GM12874 (cell line): ENCODE results near the gene SORCS2.

Experiments
- TF ChIP-seq, protein P1 (sequence below): IDR thresholded peaks from 2 replicates; pipeline ENCODE4 v1.5.1; 2011; ENCODE audit warnings: low read depth, mild to moderate bottlenecking, control low read depth, low read length, moderate library complexity; ENCODE audit not compliant: insufficient read depth

Gene SORCS2

DNA sequence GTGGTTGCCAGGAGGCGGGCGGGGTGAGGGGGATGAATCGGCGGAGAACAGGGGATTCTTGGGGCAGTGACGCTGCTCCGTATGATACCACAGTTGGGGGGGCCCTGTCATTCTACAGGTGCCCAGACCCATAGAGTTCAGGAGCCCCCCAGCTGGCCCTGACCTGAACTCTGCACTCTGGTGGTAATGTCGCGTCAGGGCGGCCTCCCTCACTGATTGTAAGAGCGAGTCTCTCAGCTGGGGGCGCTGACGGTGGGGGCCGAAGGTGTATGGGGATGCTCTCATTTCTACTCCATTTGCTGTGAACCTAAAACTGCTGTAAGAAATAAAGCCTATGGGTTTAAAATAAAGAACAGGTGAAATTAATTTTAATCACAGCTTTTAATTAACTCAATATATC, 334.2 kb downstream of the SORCS2 start:
- TF ChIP-seq, protein P1, sequence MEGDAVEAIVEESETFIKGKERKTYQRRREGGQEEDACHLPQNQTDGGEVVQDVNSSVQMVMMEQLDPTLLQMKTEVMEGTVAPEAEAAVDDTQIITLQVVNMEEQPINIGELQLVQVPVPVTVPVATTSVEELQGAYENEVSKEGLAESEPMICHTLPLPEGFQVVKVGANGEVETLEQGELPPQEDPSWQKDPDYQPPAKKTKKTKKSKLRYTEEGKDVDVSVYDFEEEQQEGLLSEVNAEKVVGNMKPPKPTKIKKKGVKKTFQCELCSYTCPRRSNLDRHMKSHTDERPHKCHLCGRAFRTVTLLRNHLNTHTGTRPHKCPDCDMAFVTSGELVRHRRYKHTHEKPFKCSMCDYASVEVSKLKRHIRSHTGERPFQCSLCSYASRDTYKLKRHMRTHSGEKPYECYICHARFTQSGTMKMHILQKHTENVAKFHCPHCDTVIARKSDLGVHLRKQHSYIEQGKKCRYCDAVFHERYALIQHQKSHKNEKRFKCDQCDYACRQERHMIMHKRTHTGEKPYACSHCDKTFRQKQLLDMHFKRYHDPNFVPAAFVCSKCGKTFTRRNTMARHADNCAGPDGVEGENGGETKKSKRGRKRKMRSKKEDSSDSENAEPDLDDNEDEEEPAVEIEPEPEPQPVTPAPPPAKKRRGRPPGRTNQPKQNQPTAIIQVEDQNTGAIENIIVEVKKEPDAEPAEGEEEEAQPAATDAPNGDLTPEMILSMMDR: no peak

DNA sequence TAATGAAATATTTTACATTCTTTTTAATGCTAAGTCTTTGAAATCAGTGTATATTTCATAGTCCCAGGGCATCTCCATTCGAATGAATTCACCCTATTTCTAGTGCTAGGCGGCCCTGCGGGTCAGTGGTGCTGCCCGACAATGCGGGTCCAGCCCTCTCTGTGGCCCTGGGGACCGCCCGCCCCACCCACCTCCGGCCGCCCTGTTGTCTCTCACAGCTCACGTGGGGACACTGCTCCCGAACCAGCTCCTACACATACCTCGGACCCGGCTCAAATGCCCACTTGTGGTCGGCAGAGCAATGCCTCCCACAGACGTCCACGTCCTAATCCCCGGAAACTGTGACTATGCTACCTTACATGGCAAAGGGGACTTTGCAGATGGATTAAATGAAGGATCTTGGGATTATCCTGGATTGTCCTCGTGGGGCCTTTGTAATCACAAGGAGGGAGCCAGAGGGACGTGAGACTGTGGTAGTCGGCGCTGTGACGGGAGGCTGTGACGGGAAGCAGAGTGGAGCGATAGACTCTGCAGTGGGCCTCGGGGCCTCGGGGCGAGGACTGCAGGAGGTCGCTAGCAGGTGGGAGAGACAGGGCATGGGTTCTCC, 334.7 kb downstream of the SORCS2 start:
- TF ChIP-seq, protein P1: no peak

DNA sequence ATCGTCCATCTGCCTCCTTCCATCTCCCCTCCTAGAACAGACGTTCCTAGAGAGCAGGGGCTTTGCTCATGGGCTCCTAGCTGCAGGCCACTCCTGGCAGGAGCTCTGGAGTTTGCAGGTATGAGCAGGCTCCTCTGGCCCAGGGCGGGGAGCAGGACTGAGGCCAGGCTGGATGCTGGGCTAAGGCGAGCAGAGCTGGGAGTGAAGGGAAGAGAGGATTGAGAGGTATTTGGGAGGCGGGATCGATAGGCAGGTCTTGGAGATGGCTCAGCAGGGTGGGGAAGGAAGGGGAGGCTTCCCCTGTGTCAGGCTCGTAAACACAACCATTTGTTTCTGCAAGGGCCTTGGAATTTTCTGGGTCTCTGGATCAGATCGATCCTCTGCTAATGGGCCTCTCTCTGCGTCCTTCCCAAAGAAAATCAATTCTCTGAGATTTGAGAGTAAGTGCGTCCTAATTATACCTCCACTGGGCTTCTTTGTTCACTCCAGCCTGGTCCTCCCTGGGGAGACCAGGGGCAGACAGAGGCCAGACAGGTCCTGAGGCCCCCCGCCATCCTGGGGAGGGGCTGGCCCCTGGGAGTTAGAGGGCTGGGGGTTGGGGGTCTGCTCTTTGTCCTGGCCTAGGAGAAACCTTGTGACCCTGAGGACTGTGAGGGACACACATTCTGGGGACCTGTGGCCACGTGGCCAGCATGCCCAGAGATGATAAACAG, 337.2 kb downstream of the SORCS2 start:
- TF ChIP-seq, protein P1: no peak

DNA sequence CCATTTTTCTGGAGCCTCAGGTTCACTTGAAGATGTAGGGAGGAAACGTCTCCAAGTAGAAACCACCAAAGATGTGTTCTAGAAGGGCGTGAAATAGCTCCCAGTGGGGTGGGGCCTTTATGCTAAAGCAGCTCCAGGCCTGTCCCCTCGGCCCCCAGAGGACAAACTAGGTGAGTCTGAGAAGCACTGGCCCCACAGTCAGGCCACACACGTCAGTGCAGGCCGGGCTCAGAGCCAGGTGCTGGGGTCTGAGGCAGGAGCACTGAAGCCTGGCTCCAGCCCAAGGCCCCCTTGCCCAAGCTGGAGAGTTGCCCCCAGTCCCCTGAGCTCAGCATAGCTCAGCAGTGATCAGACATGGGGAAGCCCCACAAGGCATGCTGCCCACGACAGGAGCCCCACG, 337.7 kb downstream of the SORCS2 start:
- TF ChIP-seq, protein P1: no peak

DNA sequence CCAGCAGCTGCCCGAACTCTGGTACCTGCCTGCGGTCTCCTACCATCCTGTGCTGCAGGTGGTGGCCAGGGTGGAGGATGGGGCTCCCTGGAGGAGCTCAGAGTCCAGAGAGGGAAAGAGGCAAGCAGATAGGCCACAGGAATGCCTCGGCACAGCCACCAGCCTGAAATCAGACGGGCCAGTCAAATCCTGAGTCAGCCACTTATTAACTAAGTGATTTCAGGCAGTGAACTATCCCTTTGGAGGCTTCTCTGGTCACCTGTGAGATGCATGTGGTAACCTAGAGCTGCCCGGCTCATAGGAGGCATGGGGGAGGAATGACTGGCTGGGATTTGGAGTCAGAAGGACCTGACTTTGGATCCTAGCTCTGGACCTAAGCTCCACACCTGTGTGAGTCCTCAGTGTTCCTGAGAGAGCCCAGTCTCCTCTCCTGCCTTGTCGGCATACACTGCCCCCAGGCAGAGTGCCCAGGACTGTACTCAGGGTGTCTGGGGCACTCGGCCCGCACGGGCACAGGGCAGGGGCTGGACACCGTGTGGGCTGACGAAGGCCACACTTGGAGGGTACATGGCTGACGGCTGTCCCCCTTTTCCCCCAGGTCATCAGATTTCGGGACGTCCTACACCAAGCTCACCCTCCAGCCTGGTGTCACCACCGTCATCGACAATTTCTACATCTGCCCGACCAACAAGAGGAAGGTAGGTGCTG, 338.7 kb downstream of the SORCS2 start:
- TF ChIP-seq, protein P1: no peak

DNA sequence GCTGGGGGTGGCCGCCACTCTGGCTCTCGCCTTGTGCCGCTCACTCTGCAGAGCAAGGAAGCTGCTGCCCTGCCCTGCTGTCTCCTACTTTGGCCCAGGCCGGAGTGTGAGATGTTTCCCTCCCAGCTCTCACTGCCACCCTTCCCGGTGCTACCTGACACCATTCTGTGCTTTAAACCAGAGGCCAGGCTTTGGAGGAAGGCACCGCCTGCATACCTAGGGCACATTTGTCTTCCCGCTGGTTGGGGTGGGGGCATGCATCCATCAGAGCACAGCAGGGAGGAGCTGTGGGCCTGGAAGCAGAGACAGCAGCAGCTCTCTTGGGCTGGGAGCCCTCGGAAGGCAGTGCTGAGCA, 339.3 kb downstream of the SORCS2 start:
- TF ChIP-seq, protein P1: no peak

DNA sequence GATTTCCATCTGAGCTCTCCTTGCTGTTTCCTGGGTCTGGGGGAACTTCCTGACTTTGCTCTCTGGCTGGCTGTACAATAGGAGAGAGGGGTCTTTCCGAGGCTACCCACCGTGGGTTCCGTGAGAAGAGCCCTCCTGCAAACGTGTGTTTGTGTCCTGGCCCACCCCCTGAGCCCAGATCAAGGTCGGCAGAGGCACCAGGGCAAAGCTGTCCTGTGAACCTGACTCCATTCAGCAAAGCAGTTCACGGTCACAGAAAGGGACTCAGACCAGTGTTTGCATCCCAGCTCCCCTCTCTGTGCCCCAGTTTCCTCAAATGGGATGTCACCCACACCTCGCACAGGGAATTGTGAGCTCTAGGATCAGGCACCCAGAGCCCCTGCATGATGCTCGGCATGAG, 339.7 kb downstream of the SORCS2 start:
- TF ChIP-seq, protein P1: no peak
